Keratinocyte (primary cell): Measurements from ENCODE around the gene SLC46A3. TPM values are rescaled to one million over a fixed set of nuclear protein-coding genes. Genes with fewer than 3 reads are reported as not detected.

Experiments used
- DNase-seq: peaks from one replicate; pipeline ENCODE4 v3.0.0-alpha.2; 2011; ENCODE audit warnings: low read depth, missing footprints, low spot score
- FAIRE-seq: peaks from 2 replicates; lab custom pipeline; 2011; peaks lifted over from hg19 to GRCh38; lab: Jason Lieb, UNC
- H2AFZ ChIP-seq: 2 replicates; pipeline ENCODE4 v1.6.0; 2012; ENCODE audit warnings: low read length, control low read depth, inconsistent platforms; ENCODE audit not compliant: control insufficient read depth
- H3K27ac ChIP-seq: 2 replicates; pipeline ENCODE4 v1.5.1; 2011; ENCODE audit warnings: low read length; ENCODE audit not compliant: control insufficient read depth, insufficient read depth
- H3K27me3 ChIP-seq: 3 replicates; pipeline ENCODE4 v1.6.0; 2011; ENCODE audit warnings: low read length; ENCODE audit not compliant: control insufficient read depth, insufficient read depth; ENCODE audit errors: extremely low read depth
- H3K36me3 ChIP-seq, 2 experiments: 2 replicates in 1 of 2; 3 replicates in 1 of 2; pipeline ENCODE4 v1.5.1; 2011; ENCODE audit warnings: low read length in 2 of 2, mild to moderate bottlenecking in 1 of 2; ENCODE audit not compliant: control insufficient read depth in 2 of 2, insufficient read depth in 2 of 2; ENCODE audit errors: extremely low read depth in 1 of 2
- H3K4me1 ChIP-seq: 3 replicates; pipeline ENCODE4 v1.5.1; 2011; ENCODE audit warnings: low read length; ENCODE audit not compliant: control insufficient read depth, insufficient read depth; ENCODE audit errors: extremely low read depth
- H3K4me2 ChIP-seq: 3 replicates; pipeline ENCODE4 v1.6.0; 2011; ENCODE audit warnings: low read depth, low read length; ENCODE audit not compliant: control insufficient read depth, insufficient read depth; ENCODE audit errors: extremely low read depth
- H3K4me3 ChIP-seq, 3 experiments: fragments of 200-600 bp in 1 of 3; sonication (generic) in 1 of 3; 2 replicates in 2 of 3; 3 replicates in 1 of 3; pipeline ENCODE4 v1.5.1; 2011 to 2016; ENCODE audit warnings: low read length in 3 of 3, mild to moderate bottlenecking in 3 of 3, control low read depth in 2 of 3, inconsistent platforms in 1 of 3, low read depth in 1 of 3, mixed read lengths in 1 of 3, mixed run types in 1 of 3, moderate library complexity in 1 of 3; ENCODE audit not compliant: control insufficient read depth in 2 of 3, insufficient read depth in 2 of 3; ENCODE audit errors: extremely low read depth in 1 of 3
- H3K79me2 ChIP-seq: 2 replicates; pipeline ENCODE4 v1.6.0; 2012; ENCODE audit warnings: low read length; ENCODE audit not compliant: control insufficient read depth, insufficient read depth
- H3K9ac ChIP-seq: 3 replicates; pipeline ENCODE4 v1.6.0; 2011; ENCODE audit warnings: low read length; ENCODE audit not compliant: control insufficient read depth, insufficient read depth; ENCODE audit errors: extremely low read depth
- H3K9me1 ChIP-seq: 3 replicates; pipeline ENCODE4 v1.6.0; 2011; ENCODE audit warnings: low read length; ENCODE audit not compliant: control insufficient read depth, insufficient read depth; ENCODE audit errors: extremely low read depth
- H3K9me3 ChIP-seq: 2 replicates; pipeline ENCODE4 v1.5.1; 2012; ENCODE audit warnings: low read depth, low read length; ENCODE audit not compliant: control insufficient read depth
- H4K20me1 ChIP-seq: 3 replicates; pipeline ENCODE4 v1.6.0; 2011; ENCODE audit warnings: low read length; ENCODE audit not compliant: control insufficient read depth, insufficient read depth; ENCODE audit errors: extremely low read depth
- CTCF ChIP-seq, 3 experiments: IDR thresholded peaks in 1 of 3; conservative IDR thresholded peaks in 1 of 3; optimal IDR thresholded peaks in 1 of 3; 2 replicates in 2 of 3; 3 replicates in 1 of 3; pipeline versions ENCODE3 to v1.5.1; 2011; ENCODE audit warnings: low read length in 3 of 3, mild to moderate bottlenecking in 3 of 3, moderate library complexity in 2 of 3, control low read depth in 1 of 3, inconsistent platforms in 1 of 3; ENCODE audit not compliant: insufficient read depth in 2 of 3; ENCODE audit errors: extremely low read depth in 1 of 3
- EZH2 ChIP-seq: IDR thresholded peaks from one replicate; pipeline ENCODE4 v1.6.1; 2012; ENCODE audit warnings: inconsistent platforms, mild to moderate bottlenecking, low read length, moderate library complexity
- dilution Hi-C: fragments of 300-500 bp; cut with MboI; formaldehyde crosslinking; loops from one replicate; pipeline ENCODE4 v1.7.0; 2020; ENCODE audit warnings: low sequenced_read_pairs; ENCODE audit not compliant: extremely low pct_ligation_motif_present
- polyA plus RNA-seq, 5 experiments: library from polyadenylated mRNA; depleted of rRNA in 3 of 5; stranded (reverse) in 3 of 5; stranded (forward) in 1 of 5; unstranded in 1 of 5; fragments of >200 nt; gene quantifications; 1 replicate in 1 of 5; 2 replicates in 3 of 5; 3 replicates in 1 of 5; pipeline versions ENCODE4 v1.2.1 to v1.2.3, GENCODE V29; 2011 to 2012; ENCODE audit warnings: missing spikeins in 2 of 5, low read depth in 1 of 5, low replicate concordance in 1 of 5

SLC46A3 gene
- polyA plus RNA-seq, 1 donor (not counting 4 experiments of a cell fraction or from before 2014, with no cell fraction given): 14.1 TPM

GRCh38 chr13:28750187-28751045 lies 31.6 kb upstream of the SLC46A3 start:
- Histone ChIP-seq H3K27me3 (no peaks in the 10 kb centered on the region), H3K4me2 (no peak overlapping the region), H3K36me3 (no peaks in the 10 kb centered on the region), H3K27ac (no peak overlapping the region), H2AFZ (no peak overlapping the region), H3K9me3 (no peaks in the 10 kb centered on the region), H3K9ac (no peak overlapping the region), H3K9me1 (no peaks in the 10 kb centered on the region), H3K4me3 (no peak overlapping the region), H4K20me1 (no peaks in the 10 kb centered on the region), H3K4me1 (peaks cover 11% of the 10 kb centered on the region), H3K79me2 (no peaks in the 10 kb centered on the region)
- dilution Hi-C loops: no loop called here
- no peak for FAIRE-seq
- peak in 1 of 3 experiments; percentile 19 for TF ChIP-seq CTCF (optimal IDR thresholded peaks at IDR 0.05 in 1 of 3, IDR thresholded peaks at IDR 0.05 in 1 of 3, conservative IDR thresholded peaks at IDR 0.05 in 1 of 3; ENCODE audit: extremely low read depth in 1 of 3, insufficient read depth in 2 of 3, low read length in 3 of 3)
- no peak for TF ChIP-seq EZH2
- no peak for DNase-seq

- Histone ChIP-seq H3K4me1 (no peaks in the 10 kb centered on the region), H2AFZ (no peak overlapping the region), H3K27ac (no peak overlapping the region), H3K79me2 (no peaks in the 10 kb centered on the region), H3K9me1 (no peaks in the 10 kb centered on the region), H3K27me3 (no peaks in the 10 kb centered on the region), H3K4me3 (no peak overlapping the region), H3K9ac (no peak overlapping the region), H3K36me3 (no peaks in the 10 kb centered on the region), H4K20me1 (no peaks in the 10 kb centered on the region), H3K9me3 (no peaks in the 10 kb centered on the region), H3K4me2 (no peak overlapping the region)
- dilution Hi-C loops: no loop called here
- no peak for DNase-seq
- no peak for FAIRE-seq
- no peak for TF ChIP-seq CTCF (optimal IDR thresholded peaks at IDR 0.05 in 1 of 3, IDR thresholded peaks at IDR 0.05 in 1 of 3, conservative IDR thresholded peaks at IDR 0.05 in 1 of 3; ENCODE audit: extremely low read depth in 1 of 3, insufficient read depth in 2 of 3, low read length in 3 of 3)
- no peak for TF ChIP-seq EZH2
Observed at GRCh38 chr13:28747851-28748250, 29.1 kb upstream of the SLC46A3 start.
